ENCODE data around the gene KATNB1. TPM values are rescaled to one million over a fixed set of nuclear protein-coding genes. Genes with fewer than 3 reads are reported as not detected.
A peak's percentile ranks its signal among the peaks of the same experiment; 100 is the strongest.

The KATNB1 gene
- total and polyA plus RNA-seq, 2 of the 8 experiments (the other 6 are each of a cell fraction or from before 2014, with no cell fraction given), result 50.2 to 60.4 TPM

- peak overlapping the region in 3 of 4 experiments; percentile 88 to 98 (median 91); a peak in 6 of 7 replicates for H3K9ac ChIP-seq (replicated peaks in 1 of 4; ENCODE audit: extremely low read depth in 1 of 4, low read depth in 3 of 4, low read length in 3 of 4)
- H3K4me1 ChIP-seq (replicated peaks in 1 of 4; ENCODE audit: control insufficient read depth in 3 of 4, insufficient read depth in 4 of 4, low read length in 3 of 4), result peaks cover 0 to 15% (median 4%) of the 10 kb centered on the region in 4 experiments; a peak in 6 of 7 replicates
- H3K9me3 ChIP-seq (ENCODE audit: insufficient read depth in 2 of 2, low read depth in 1 of 2, low read length in 1 of 2), result no peaks in the 10 kb centered on the region; a peak in 1 of 4 replicates
- H3K79me2 ChIP-seq (ENCODE audit: control insufficient read depth in 1 of 2, insufficient read depth in 2 of 2, low read length in 2 of 2), result no peaks in the 10 kb centered on the region; a peak in 1 of 4 replicates
- peak overlapping the region; percentile 39; the same call in 1 of the 2 replicates for H2BK12ac ChIP-seq (ENCODE audit: low read depth, low read length)
- no peak for DNase-seq (ENCODE audit: low read depth in 1 of 2, low spot score in 2 of 2)
- H2BK15ac ChIP-seq (ENCODE audit: low read length), result no peak overlapping the region
- H3K4ac ChIP-seq (replicated peaks; ENCODE audit: insufficient read length, low read depth, low read length), result peak overlapping the region; percentile 36
- CTCF ChIA-PET (ENCODE audit: partially characterized antibody), result interaction anchor here (1.0 to 2.8 kb wide), 9 partner anchors 10 to 172 kb away, joined by 3 to 24 read pairs (median 4); no protein-coding TSS in a partner anchor
- H3K27ac ChIP-seq (ENCODE audit: low read depth, low read length), result peak overlapping the region; percentile 89
- no peak overlapping the region for H2BK120ac ChIP-seq (replicated peaks; ENCODE audit: low read depth, low read length)
- H3K79me1 ChIP-seq (ENCODE audit: low read depth, low read length), result no peaks in the 10 kb centered on the region
- H4K20me1 ChIP-seq (replicated peaks in 1 of 2; ENCODE audit: control insufficient read depth in 1 of 2, insufficient read depth in 2 of 2, low read length in 2 of 2), result no peaks in the 10 kb centered on the region
- peaks cover 22% of the 10 kb centered on the region; the same call in 1 of the 2 replicates for H3K23me2 ChIP-seq (ENCODE audit: low read depth, low read length)
- peak overlapping the region; percentile 31 for H4K5ac ChIP-seq (ENCODE audit: insufficient read length, low read depth, low read length)
- peak overlapping the region; percentile 65 to 78 for H3K4me2 ChIP-seq (ENCODE audit: insufficient read depth in 1 of 2, low read depth in 2 of 2, low read length in 2 of 2)
- no peak overlapping the region; the same call in 1 of the 2 replicates for H2AFZ ChIP-seq (ENCODE audit: low read length)
- POLR2A ChIA-PET (ENCODE audit: partially characterized antibody), result interaction anchor here (0.6 to 4.2 kb wide), 18 partner anchors 9 to 159 kb away, joined by 3 to 22 read pairs (median 4); partner anchors contain the start of gene ADGRG3
- FAIRE-seq, result no peak
- H2BK5ac ChIP-seq (ENCODE audit: low read depth, low read length), result peak overlapping the region; percentile 90
- H3K23ac ChIP-seq (ENCODE audit: insufficient read length), result no peak overlapping the region
- peak overlapping the region; percentile 93; the same call in 1 of the 2 replicates for H4K8ac ChIP-seq (ENCODE audit: extremely low read depth, insufficient read depth, low read length)
- no peaks in the 10 kb centered on the region; a peak in 1 of 7 replicates for H3K27me3 ChIP-seq (replicated peaks in 1 of 4; ENCODE audit: control insufficient read depth in 3 of 4, extremely low read depth in 1 of 4, insufficient read depth in 3 of 4, low read length in 3 of 4)
- peaks cover 0 to 5% (median 0%) of the 10 kb centered on the region in 4 experiments; a peak in 3 of 8 replicates for H3K36me3 ChIP-seq (ENCODE audit: control insufficient read depth in 2 of 4, insufficient read depth in 4 of 4, low read length in 3 of 4)
- H3K56ac ChIP-seq (replicated peaks; ENCODE audit: insufficient read length, low read depth, low read length), result peak overlapping the region; percentile 62
- 71% methylated on average over 20 of the region's 20 CpGs; no CpG with 5 or more reads in 1 of the 2 experiments for WGBS, 2 experiments (ENCODE audit: extremely low coverage in 1 of 2, insufficient coverage in 1 of 2, insufficient read length in 1 of 2, insufficient replicate concordance in 2 of 2, low coverage in 1 of 2, low lambda C conversion rate in 2 of 2, missing lambda C conversion rate in 1 of 2)
- H3K18ac ChIP-seq (ENCODE audit: extremely low read depth, low read length), result peak overlapping the region; percentile 85
- no peak overlapping the region for H2BK20ac ChIP-seq (ENCODE audit: low read length)
- H3K14ac ChIP-seq (ENCODE audit: insufficient read length), result no peak overlapping the region
- peak overlapping the region; percentile 73 to 93 (median 86) for H3K4me3 ChIP-seq (ENCODE audit: extremely low read depth in 1 of 4, insufficient read depth in 2 of 4, low read depth in 3 of 4, low read length in 4 of 4)
- H4K91ac ChIP-seq (replicated peaks; ENCODE audit: insufficient read length, low read length), result no peak overlapping the region
- H2AK5ac ChIP-seq (ENCODE audit: low read depth, low read length), result 0 out of 2 replicates have a peak overlapping the region, but pooled peaks have one; percentile 53
- TF ChIP-seq ASH2L (IDR thresholded peaks at IDR 0.05; ENCODE audit: low read length) (no peak), JUN (IDR thresholded peaks at IDR 0.05; ENCODE audit: low read depth, low read length) (no peak), ZNF274 (IDR thresholded peaks at IDR 0.05; ENCODE audit: borderline replicate concordance, extremely low read depth, low read length) (no peak), SRF (IDR thresholded peaks at IDR 0.05; ENCODE audit: low read depth, low read length) (no peak), RAD21 (IDR thresholded peaks at IDR 0.05 in 1 of 2, conservative IDR thresholded peaks at IDR 0.05 in 1 of 2; ENCODE audit: low read depth in 2 of 2, low read length in 2 of 2) (no peak), BRCA1 (IDR thresholded peaks at IDR 0.05; ENCODE audit: low read depth, low read length) (no peak), TBP (IDR thresholded peaks at IDR 0.05; ENCODE audit: low read depth, low read length) (no peak), ATF3 (IDR thresholded peaks at IDR 0.05; ENCODE audit: insufficient read depth, low read depth, low read length) (no peak), NRF1 (IDR thresholded peaks at IDR 0.05; ENCODE audit: low read depth, low read length) (no peak)
- TF ChIP-seq, protein P1, sequence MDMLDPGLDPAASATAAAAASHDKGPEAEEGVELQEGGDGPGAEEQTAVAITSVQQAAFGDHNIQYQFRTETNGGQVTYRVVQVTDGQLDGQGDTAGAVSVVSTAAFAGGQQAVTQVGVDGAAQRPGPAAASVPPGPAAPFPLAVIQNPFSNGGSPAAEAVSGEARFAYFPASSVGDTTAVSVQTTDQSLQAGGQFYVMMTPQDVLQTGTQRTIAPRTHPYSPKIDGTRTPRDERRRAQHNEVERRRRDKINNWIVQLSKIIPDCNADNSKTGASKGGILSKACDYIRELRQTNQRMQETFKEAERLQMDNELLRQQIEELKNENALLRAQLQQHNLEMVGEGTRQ (IDR thresholded peaks at IDR 0.05; ENCODE audit: low read length), result no peak
Observed at GRCh38 chr16:57734308-57734924, 1.2 kb upstream of the KATNB1 start.

All from H1 (cell line).